NCI-H2196 treated with DMSO at 0.1 percent for 48 hours (cell line): Measurements from ENCODE around the gene ZBTB40.

Source experiments
- DNase-seq: peaks from one replicate; lab custom pipeline; 2025; ENCODE audit not compliant: unreplicated experiment; lab: John Stamatoyannopoulos, UW

The ZBTB40 gene

DNA sequence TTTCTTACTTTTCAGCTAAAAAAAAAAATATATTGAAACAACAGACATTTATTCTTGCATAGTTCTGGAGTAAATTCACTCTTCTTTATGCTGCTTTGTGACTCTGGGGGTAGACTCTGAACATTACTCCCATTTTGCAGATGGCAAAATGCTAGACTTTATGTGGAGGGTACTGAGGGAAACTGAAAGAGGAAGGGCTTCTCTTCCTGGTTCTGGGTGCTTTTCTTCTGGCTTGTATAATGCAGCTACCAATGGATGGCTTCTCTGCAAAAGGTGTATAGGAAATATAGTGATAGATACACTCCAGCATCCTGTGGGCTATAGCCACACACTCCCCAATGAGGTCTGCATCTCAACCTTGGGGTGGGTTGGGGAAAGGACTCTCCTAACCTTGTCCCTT is 19.7 kb upstream of the ZBTB40 start:
- DNase-seq = no peak

DNA sequence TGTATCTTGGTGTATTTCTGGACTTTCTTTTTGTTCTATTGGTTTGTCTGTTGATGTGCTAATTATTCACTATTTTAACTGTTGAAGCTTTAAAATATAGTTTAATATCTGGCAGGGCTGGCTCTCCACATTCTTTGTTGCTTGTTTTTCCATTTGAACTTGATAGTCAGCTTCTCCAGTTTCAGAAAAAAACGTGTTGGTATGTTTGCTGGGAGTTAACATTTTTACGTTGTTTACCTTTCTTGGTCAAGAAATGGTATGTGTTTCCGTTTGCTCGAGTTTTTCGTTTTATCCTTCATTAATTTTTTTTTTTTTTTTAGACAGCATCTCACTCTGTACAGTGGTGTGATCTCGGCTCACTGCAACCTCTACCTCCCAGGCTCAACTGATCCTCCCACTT is 16.9 kb upstream of the ZBTB40 start:
- no peak for DNase-seq

DNA sequence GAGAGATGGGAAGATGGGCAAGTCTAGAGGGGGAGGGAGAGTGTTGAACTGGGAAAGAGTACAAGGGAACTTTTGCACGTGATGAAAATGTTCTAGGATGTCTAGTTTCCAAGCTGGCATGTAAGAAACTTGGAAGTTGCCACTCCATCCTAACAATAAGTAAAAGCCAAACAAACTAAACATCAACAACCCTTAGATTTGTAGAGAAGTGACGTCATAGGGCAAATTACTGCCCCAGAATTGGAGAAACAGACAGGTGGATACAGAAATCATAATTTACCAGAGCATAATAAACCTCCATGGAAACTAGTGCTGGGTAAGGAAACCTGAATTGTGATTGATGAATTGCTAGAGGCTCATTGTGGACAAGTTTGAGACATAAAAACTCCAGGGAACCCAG is 14.7 kb upstream of the ZBTB40 start:
- no peak for DNase-seq

- no peak for DNase-seq
Measured at GRCh38 chr1:22437573-22437972, 14.1 kb upstream of the ZBTB40 start.

- no peak for DNase-seq
Measured at GRCh38 chr1:22440582-22440981, 11.1 kb upstream of the ZBTB40 start.

DNA sequence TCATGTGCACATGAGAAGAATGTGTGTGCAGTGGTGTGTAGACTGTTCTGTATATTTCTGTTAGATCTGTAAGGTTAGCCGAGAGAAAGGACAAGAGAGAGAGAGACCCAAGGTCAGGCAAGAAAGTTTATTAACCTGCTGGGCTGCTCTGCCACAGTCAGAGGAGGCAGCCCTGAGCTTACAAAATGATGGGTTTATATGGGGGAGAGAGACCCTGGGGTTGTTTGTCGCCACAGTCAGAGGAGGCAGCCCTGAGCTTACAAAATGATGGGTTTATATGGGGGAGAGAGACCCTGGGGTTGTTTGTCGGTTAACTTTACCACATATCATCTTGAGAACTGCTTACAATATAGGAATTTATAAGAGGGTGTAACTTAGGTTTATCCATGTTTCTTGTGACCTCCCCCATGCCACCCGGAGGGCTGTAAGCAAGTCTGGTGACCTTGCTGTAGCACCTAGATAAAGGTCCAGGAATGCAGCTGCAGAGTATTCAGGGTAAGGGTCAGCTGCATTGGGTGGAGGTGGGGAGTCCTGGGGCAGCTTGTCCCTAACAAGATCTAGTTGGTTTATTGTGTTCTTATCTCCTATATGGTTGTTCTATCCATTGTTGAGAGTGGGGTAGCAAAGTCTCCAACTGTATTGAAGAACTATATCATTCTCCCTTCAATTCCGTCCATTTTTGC is 9.3 kb upstream of the ZBTB40 start:
- no peak for DNase-seq

DNA sequence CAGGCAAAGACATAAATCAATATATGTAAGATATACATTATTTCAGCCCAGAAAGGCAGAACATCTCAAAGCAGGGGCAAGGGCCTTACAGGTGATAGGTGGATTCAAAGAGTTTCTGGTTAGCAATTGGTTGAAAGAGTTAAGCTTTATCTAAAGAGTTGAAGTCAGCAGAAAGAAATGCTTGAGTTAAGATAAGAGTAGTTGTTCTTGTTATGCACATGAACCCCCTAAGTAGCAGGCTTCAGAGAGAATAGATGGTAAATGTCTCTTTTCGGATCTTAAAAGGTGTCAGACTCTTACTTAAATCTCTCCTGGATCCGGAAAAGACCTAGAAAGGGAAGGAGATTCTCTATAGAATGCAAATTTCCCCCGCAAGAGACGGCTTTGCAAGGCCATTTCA is 8.3 kb upstream of the ZBTB40 start:
- DNase-seq = no peak

DNA sequence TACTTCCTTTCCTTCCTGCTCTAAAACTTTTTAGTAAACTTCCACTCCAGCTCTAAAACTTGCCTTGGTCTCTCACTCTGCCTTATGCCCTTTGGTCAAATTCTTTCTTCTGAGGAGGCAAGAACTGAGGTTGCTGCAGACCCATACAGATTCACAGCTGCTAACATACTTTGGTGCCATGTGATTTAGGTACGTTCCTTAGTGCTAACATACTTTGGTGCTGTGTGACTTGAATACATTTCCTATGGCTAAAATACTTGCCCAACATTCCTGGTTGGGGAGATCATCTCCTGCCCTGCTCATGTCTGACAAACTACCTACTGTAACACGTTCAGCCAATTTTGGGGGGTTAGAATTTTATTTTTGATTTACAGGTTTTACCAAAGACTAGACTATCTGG is 6.8 kb upstream of the ZBTB40 start:
- no peak for DNase-seq

DNA sequence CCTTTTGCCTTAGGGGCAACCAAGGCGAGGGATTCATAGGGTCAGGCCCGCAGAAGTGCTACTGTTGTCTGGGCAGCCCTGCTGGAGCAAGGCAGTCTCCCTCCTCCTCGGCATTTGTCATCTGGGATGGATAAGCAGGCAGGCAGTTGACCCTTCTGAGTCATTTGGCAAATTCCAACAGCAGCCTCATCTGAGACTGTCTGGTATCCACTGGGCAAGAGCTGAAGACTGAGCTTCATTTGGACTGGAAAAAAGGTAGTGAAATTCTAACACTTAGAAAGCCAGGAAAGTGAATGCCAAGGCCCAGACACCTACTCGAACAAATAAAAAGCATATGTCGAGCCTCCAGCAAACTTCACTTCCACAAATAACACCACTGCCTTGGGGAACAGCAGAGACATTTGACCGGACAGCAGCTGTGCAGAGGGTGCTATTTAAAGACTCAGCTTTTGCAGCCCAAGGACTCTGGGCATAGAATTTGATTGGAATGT is 4.0 kb upstream of the ZBTB40 start:
- no peak for DNase-seq

DNA sequence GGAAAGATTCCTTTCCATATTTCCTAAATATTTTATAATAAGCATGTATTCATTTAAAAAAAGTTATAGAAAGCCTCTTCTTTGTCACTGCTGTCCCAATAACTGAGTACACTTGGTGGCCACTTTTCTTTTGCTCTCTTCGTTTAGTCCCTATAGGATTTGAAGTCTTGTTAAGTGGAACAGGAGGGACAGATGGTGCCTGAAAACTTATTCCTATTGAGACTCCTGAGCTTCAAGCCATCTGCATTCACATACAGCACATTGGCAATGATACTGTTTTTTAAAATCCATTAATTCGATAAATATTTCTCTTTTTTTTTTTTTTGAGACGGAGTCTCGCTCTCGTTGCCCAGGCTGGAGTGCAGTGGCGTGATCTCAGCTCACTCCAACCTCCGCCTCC is 2.0 kb upstream of the ZBTB40 start:
- DNase-seq = no peak

GRCh38 chr1:22450351-22451021 is 1.2 kb upstream of the ZBTB40 start:
- DNase-seq = no peak

- DNase-seq = no peak
Measured at GRCh38 chr1:22452481-22452957, 868 bp downstream of the ZBTB40 start.

DNA sequence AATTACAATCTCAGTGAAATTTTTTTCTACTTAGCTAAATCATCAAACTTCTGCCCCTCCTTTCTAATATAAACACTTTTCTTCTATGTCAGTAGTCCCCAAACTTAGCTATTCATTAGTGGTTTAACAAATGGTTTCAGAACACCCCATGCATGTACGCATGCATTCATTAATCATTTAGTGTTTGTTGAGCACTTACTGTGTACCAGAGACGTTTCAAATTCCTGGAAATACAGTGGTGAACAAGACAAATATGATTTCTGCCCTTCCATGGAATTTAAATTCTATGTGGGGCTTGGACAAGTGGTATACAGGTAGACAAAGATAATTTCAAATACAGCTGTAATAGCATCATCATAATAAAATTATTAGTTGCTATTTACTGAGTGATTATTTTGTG is 1.5 kb downstream of the ZBTB40 start:
- DNase-seq = no peak

DNA sequence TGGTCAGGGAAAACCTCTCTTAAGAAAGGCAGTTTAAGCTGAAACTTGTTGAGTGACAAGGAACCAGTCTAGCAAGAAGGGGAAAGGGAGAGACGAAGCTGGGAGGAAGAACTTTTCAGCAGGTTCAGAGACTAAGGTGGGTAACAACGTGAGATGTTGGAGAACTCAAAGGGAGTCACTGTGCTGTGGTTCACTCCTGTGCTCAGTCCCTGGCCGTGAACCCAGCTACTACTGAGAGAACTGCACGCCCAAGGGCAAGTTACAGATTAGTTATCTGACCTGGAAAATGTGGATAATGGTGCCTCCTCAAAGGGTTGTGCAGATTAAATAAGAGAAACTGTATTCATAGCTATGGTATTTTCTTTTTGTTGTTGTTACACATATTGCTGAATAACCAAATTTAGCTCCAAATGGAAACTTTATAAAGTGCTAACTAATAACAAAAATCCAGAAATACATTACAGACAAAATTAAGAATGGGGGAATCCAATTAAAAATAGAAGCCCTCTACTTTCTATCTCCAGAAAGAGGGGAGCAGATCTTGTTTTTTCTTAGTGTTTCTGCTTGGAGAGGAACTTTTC is 2.9 kb downstream of the ZBTB40 start:
- no peak for DNase-seq

GRCh38 chr1:22457345-22457744 is 5.7 kb downstream of the ZBTB40 start:
- DNase-seq = no peak

- DNase-seq = no peak
Measured at GRCh38 chr1:22457836-22458235, 6.2 kb downstream of the ZBTB40 start.

GRCh38 chr1:22461100-22461499 is 9.4 kb downstream of the ZBTB40 start:
- no peak for DNase-seq

- no peak for DNase-seq
Measured at GRCh38 chr1:22461678-22462527, 10.3 kb downstream of the ZBTB40 start.

DNA sequence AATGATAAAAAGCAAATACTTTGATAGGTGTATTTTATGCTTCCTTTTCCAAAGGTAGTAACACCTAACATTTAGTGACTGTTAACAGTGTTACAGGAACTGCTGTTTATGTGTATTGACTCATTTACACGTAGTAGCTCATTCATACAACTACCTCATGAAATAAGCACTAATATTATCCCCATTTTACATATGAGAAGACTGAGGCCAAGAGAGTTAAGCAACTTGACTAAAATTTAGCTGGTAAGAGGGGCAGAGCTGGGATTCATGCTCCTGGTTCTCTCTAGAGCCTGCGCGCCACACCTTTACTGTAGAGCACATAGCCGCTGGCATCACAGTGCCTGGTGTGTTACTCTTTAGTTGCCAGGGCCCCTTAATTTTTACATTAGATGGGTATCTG is 11.3 kb downstream of the ZBTB40 start:
- DNase-seq = no peak

DNA sequence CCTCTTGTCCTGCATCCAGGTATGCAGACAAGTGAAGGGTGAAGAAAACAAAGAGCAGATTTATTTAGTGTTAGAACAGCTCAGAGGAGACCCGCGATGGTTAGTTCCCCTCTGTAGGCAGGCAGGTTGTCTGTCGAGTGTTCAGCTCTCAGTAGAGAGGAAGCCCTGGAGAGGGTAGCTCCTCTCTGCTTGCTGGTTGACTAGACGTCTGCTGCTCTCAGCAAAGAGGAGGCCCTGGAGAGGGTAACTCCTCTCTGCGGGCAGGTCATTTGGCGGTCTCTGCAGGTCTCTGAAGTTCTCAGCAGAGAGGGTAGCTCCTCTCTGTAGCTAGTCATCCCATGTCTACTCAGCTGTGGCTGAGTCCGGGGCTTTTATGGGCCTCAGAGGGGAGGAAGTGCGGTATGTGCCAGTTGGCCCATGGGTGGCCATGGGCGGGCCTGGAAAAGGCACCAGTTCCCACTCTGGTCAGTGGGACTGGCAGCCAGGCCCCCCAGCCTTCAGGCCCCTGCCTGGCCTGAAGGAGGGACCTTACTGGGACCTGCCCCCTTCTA is 13.4 kb downstream of the ZBTB40 start:
- DNase-seq = no peak

DNA sequence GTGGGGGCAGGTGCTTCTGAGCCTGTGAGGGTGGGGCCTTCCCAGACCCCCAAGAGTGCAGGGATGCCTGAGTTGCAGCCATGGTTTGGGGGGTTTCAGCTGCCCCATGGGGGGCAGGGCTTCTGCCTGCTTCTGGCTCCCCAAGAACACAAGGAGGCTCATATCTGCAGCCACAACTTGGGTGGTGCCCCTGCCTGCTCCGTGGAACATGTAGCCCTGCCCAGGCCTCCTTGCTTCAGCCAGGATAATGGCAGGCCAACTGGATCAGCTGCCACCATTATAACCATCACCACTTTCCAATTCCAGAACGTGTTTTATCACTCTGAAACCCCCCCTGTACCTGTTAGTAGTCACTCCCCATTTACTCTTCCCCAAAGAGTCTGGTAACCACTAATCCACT is 14.0 kb downstream of the ZBTB40 start:
- no peak for DNase-seq
